K562 (cell line): ENCODE measurements around the gene P3H4. TPM values are rescaled to one million over a fixed set of nuclear protein-coding genes. Genes with fewer than 3 reads are reported as not detected.

ENCODE experiments used
- CEBPB ChIP-seq: fragments of 450-650 bp; IDR thresholded peaks from 2 replicates; pipeline ENCODE4 v1.6.1; 2016; ENCODE audit warnings: missing genetic modification characterization, missing compliant biosample characterization
- DACH1 ChIP-seq: fragments of 450-650 bp; IDR thresholded peaks from 2 replicates; pipeline ENCODE4 v1.6.1; 2018; ENCODE audit not compliant: partially characterized antibody
- E2F1 ChIP-seq: sonication (generic); formaldehyde crosslinking; IDR thresholded peaks from 2 replicates; pipeline ENCODE4 v1.8.1; 2023; ENCODE audit warnings: mild to moderate bottlenecking, missing genetic modification reagents, moderate library complexity
- FOSL1 ChIP-seq: fragments of 200-800 bp; sonication (Bioruptor generic); conservative IDR thresholded peaks from 2 replicates; pipeline ENCODE4 v1.6.1; 2016; ENCODE audit warnings: missing genetic modification characterization, missing compliant biosample characterization
- FOXA3 ChIP-seq, 2 experiments: fragments of 450-650 bp in 1 of 2; sonication (generic) in 1 of 2; formaldehyde crosslinking; IDR thresholded peaks in 1 of 2; conservative IDR thresholded peaks in 1 of 2; 2 replicates each; pipeline versions ENCODE4 v1.4.0 to v1.8.0; 2020 to 2022; ENCODE audit warnings: mild to moderate bottlenecking in 2 of 2, missing genetic modification reagents in 1 of 2
- FOXM1 ChIP-seq, 2 experiments: fragments of 450-650 bp in 1 of 2; sonication (generic) in 1 of 2; formaldehyde crosslinking in 1 of 2; IDR thresholded peaks; 2 replicates each; pipeline versions ENCODE4 v1.6.1 to v1.9.0; 2017 to 2022; ENCODE audit warnings: low read depth in 2 of 2, mild to moderate bottlenecking in 2 of 2, missing genetic modification reagents in 1 of 2, moderate library complexity in 1 of 2
- JUN ChIP-seq, 2 experiments: sonication (generic) in 1 of 2; formaldehyde crosslinking in 1 of 2; IDR thresholded peaks; 2 replicates each; pipeline versions ENCODE4 v1.6.1 to v1.8.0; 2012 to 2022; ENCODE audit warnings: borderline replicate concordance in 2 of 2, mild to moderate bottlenecking in 2 of 2, improper control_type of control experiment in 1 of 2, low read depth in 1 of 2, low read length in 1 of 2, missing genetic modification reagents in 1 of 2
- KDM5B ChIP-seq: fragments of 200-600 bp; sonication (generic); IDR thresholded peaks from 2 replicates; pipeline ENCODE4 v1.6.1; 2012; ENCODE audit warnings: low read depth, mild to moderate bottlenecking, moderate library complexity, low read length, control low read depth, inconsistent platforms; ENCODE audit not compliant: insufficient replicate concordance
- MCM2 ChIP-seq: fragments of 450-650 bp; IDR thresholded peaks from 2 replicates; pipeline ENCODE4 v1.6.1; 2017; ENCODE audit warnings: low read depth, mild to moderate bottlenecking
- RAD21 ChIP-seq, 2 experiments: fragments of 250-450 bp in 1 of 2; fragments of 450-650 bp in 1 of 2; sonication (Bioruptor Pico) in 1 of 2; formaldehyde crosslinking in 1 of 2; IDR thresholded peaks in 1 of 2; conservative IDR thresholded peaks in 1 of 2; 2 replicates each; pipeline versions ENCODE4 v1.4.0 to v1.8.0; 2020 to 2022; ENCODE audit warnings: mild to moderate bottlenecking in 2 of 2, moderate library complexity in 1 of 2
- SRSF9 ChIP-seq: fragments of 200-400 bp; formaldehyde crosslinking; IDR thresholded peaks from 2 replicates; pipeline ENCODE4 v1.6.1; 2017; ENCODE audit warnings: low read depth, low read length, borderline replicate concordance
- STAT5B ChIP-seq: fragments of 250-450 bp; sonication (Bioruptor Pico); IDR thresholded peaks from 2 replicates; pipeline ENCODE4 v1.8.0; 2021; ENCODE audit warnings: mild to moderate bottlenecking, inconsistent platforms
- ZFPM2 ChIP-seq: fragments of 250-450 bp; sonication (Bioruptor Pico); IDR thresholded peaks from 2 replicates; pipeline ENCODE4 v1.5.1; 2022; ENCODE audit warnings: mild to moderate bottlenecking
- ZNF12 ChIP-seq: sonication (generic); formaldehyde crosslinking; IDR thresholded peaks from 2 replicates; pipeline ENCODE4 v1.4.0; 2020; ENCODE audit warnings: mild to moderate bottlenecking, missing genetic modification reagents
- ZNF583 ChIP-seq: fragments of 250-450 bp; sonication (Bioruptor Pico); IDR thresholded peaks from 2 replicates; pipeline ENCODE4 v1.4.0; 2020
- polyA plus RNA-seq, 8 experiments: library from polyadenylated mRNA; depleted of rRNA in 4 of 8; stranded (reverse) in 5 of 8; unstranded in 3 of 8; fragments of >200 nt; fragmentation: Nextera tagmentation in 2 of 8; fragmentation: Illumina TruSeq in 1 of 8; extraction: Ambion mirVana in 2 of 8; extraction: Trizol in 1 of 8; gene quantifications; 2 replicates each; pipeline versions ENCODE4 v1.2.1 to v1.2.3, GENCODE V29; 2011 to 2014; ENCODE audit warnings: inconsistent platforms in 1 of 8, missing spikeins in 1 of 8
- total RNA-seq, 7 experiments: library from RNA; depleted of rRNA in 6 of 7; stranded (reverse); fragments of >200 nt in 6 of 7; fragmentation: Illumina TruSeq in 2 of 7; extraction: Trizol in 2 of 7; gene quantifications; 2 replicates each; pipeline versions ENCODE4 v1.2.1 to v1.2.3, GENCODE V29; 2011 to 2021; ENCODE audit warnings: low replicate concordance in 1 of 7
- TF ChIP-seq, protein P1 (sequence below): fragments of 450-650 bp; formaldehyde crosslinking; IDR thresholded peaks from 2 replicates; pipeline ENCODE4 v1.4.0; 2020; ENCODE audit warnings: mild to moderate bottlenecking, moderate library complexity
- TF ChIP-seq, protein P2 (sequence below): sonication (generic); formaldehyde crosslinking; IDR thresholded peaks from 2 replicates; pipeline ENCODE4 v1.8.1; 2023; ENCODE audit warnings: mild to moderate bottlenecking, missing genetic modification reagents
- TF ChIP-seq, protein P3 (sequence below): fragments of 450-650 bp; IDR thresholded peaks from 2 replicates; pipeline ENCODE4 v1.6.1; 2018; ENCODE audit not compliant: partially characterized antibody

Gene P3H4
- total and polyA plus RNA-seq, 9 of the 15 experiments (the other 6 are each of a cell fraction or from before 2014, with no cell fraction given) = 0.10 to 3.7 (median 1.0) TPM

- TF ChIP-seq FOXA3 (CRISPR knock-in tag; conservative IDR thresholded peaks at IDR 0.05 in 1 of 2, IDR thresholded peaks at IDR 0.05 in 1 of 2) = peak; percentile 32 to 56; a peak in 3 of 4 replicates
- TF ChIP-seq STAT5B (CRISPR knock-in tag) = no peak
- TF ChIP-seq FOSL1 (tag) = peak; percentile 71
- no peak for TF ChIP-seq ZNF583 (CRISPR knock-in tag)
- no peak for TF ChIP-seq ZFPM2 (CRISPR knock-in tag)
- TF ChIP-seq, protein P1, sequence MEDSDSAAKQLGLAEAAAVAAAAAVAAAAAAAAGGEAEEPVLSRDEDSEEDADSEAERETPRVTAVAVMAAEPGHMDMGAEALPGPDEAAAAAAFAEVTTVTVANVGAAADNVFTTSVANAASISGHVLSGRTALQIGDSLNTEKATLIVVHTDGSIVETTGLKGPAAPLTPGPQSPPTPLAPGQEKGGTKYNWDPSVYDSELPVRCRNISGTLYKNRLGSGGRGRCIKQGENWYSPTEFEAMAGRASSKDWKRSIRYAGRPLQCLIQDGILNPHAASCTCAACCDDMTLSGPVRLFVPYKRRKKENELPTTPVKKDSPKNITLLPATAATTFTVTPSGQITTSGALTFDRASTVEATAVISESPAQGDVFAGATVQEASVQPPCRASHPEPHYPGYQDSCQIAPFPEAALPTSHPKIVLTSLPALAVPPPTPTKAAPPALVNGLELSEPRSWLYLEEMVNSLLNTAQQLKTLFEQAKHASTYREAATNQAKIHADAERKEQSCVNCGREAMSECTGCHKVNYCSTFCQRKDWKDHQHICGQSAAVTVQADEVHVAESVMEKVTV = no peak
- TF ChIP-seq RAD21 (CRISPR knock-in tag; conservative IDR thresholded peaks at IDR 0.05 in 1 of 2, IDR thresholded peaks at IDR 0.05 in 1 of 2) = no peak
- TF ChIP-seq FOXM1 (IDR thresholded peaks at IDR 0.05; ENCODE audit: low read depth) = no peak
- TF ChIP-seq FOXM1 (CRISPR knock-in tag; IDR thresholded peaks at IDR 0.05; ENCODE audit: low read depth) = no peak
- TF ChIP-seq SRSF9 = no peak
- no peak for TF ChIP-seq E2F1 (CRISPR knock-in tag)
- TF ChIP-seq KDM5B = no peak
- no peak for TF ChIP-seq ZNF12 (CRISPR knock-in tag)
- TF ChIP-seq, protein P2, sequence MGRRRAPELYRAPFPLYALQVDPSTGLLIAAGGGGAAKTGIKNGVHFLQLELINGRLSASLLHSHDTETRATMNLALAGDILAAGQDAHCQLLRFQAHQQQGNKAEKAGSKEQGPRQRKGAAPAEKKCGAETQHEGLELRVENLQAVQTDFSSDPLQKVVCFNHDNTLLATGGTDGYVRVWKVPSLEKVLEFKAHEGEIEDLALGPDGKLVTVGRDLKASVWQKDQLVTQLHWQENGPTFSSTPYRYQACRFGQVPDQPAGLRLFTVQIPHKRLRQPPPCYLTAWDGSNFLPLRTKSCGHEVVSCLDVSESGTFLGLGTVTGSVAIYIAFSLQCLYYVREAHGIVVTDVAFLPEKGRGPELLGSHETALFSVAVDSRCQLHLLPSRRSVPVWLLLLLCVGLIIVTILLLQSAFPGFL = no peak
- TF ChIP-seq JUN (IDR thresholded peaks at IDR 0.05; ENCODE audit: borderline replicate concordance, low read depth, low read length) = 0 out of 2 replicates have a peak, but pooled peaks have one; percentile 52
- no peak for TF ChIP-seq JUN (CRISPR knock-in tag; IDR thresholded peaks at IDR 0.05; ENCODE audit: borderline replicate concordance)
- TF ChIP-seq MCM2 = no peak
- TF ChIP-seq, protein P3, sequence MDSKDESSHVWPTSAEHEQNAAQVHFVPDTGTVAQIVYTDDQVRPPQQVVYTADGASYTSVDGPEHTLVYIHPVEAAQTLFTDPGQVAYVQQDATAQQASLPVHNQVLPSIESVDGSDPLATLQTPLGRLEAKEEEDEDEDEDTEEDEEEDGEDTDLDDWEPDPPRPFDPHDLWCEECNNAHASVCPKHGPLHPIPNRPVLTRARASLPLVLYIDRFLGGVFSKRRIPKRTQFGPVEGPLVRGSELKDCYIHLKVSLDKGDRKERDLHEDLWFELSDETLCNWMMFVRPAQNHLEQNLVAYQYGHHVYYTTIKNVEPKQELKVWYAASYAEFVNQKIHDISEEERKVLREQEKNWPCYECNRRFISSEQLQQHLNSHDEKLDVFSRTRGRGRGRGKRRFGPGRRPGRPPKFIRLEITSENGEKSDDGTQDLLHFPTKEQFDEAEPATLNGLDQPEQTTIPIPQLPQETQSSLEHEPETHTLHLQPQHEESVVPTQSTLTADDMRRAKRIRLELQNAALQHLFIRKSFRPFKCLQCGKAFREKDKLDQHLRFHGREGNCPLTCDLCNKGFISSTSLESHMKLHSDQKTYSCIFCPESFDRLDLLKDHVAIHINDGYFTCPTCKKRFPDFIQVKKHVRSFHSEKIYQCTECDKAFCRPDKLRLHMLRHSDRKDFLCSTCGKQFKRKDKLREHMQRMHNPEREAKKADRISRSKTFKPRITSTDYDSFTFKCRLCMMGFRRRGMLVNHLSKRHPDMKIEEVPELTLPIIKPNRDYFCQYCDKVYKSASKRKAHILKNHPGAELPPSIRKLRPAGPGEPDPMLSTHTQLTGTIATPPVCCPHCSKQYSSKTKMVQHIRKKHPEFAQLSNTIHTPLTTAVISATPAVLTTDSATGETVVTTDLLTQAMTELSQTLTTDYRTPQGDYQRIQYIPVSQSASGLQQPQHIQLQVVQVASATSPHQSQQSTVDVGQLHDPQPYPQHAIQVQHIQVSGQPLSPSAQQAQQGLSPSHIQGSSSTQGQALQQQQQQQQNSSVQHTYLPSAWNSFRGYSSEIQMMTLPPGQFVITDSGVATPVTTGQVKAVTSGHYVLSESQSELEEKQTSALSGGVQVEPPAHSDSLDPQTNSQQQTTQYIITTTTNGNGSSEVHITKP = peak; percentile 71
- TF ChIP-seq CEBPB (tag) = 0 out of 2 replicates have a peak, but pooled peaks have one; percentile 21
- TF ChIP-seq DACH1 = no peak
Observed at GRCh38 chr17:41796121-41796895, 15.4 kb downstream of the P3H4 start (continued).
